NCI-H2107 treated with DMSO at 0.1 percent for 48 hours (cell line): ENCODE measurements around the gene FOXP1.

Experiments
- DNase-seq: peaks from one replicate; lab custom pipeline; 2025; ENCODE audit not compliant: unreplicated experiment; lab: John Stamatoyannopoulos, UW

The FOXP1 gene

GRCh38 chr3:71316066-71316777, 267.3 kb downstream of the FOXP1 start:
- no peak for DNase-seq

- no peak for DNase-seq
Measured at GRCh38 chr3:71315431-71315830, 268.1 kb downstream of the FOXP1 start.

- no peak for DNase-seq
Measured at GRCh38 chr3:71313844-71314243, 269.7 kb downstream of the FOXP1 start.

- no peak for DNase-seq
Measured at GRCh38 chr3:71312461-71312860, 271.1 kb downstream of the FOXP1 start.

- DNase-seq: no peak
Measured at GRCh38 chr3:71311661-71312046, 271.9 kb downstream of the FOXP1 start.

GRCh38 chr3:71310980-71311660, 272.4 kb downstream of the FOXP1 start:
- no peak for DNase-seq

GRCh38 chr3:71310359-71310979, 273.1 kb downstream of the FOXP1 start:
- no peak for DNase-seq

- DNase-seq: no peak
Measured at GRCh38 chr3:71309886-71310285, 273.6 kb downstream of the FOXP1 start.

- no peak for DNase-seq
Measured at GRCh38 chr3:71309342-71309741, 274.2 kb downstream of the FOXP1 start.

- DNase-seq: no peak
Measured at GRCh38 chr3:71308836-71309235, 274.7 kb downstream of the FOXP1 start.

GRCh38 chr3:71307991-71308697, 275.4 kb downstream of the FOXP1 start:
- DNase-seq: no peak

GRCh38 chr3:71305231-71306206, 278.0 kb downstream of the FOXP1 start:
- no peak for DNase-seq

GRCh38 chr3:71304684-71305083, 278.8 kb downstream of the FOXP1 start:
- no peak for DNase-seq

- no peak for DNase-seq
Measured at GRCh38 chr3:71304247-71304646, 279.3 kb downstream of the FOXP1 start.

- DNase-seq: no peak
Measured at GRCh38 chr3:71303627-71304200, 279.8 kb downstream of the FOXP1 start.

GRCh38 chr3:71302604-71303003, 280.9 kb downstream of the FOXP1 start:
- DNase-seq: no peak

GRCh38 chr3:71300951-71301393, 282.6 kb downstream of the FOXP1 start:
- DNase-seq: no peak

- no peak for DNase-seq
Measured at GRCh38 chr3:71299160-71299559, 284.4 kb downstream of the FOXP1 start.

- DNase-seq: no peak
Measured at GRCh38 chr3:71294919-71295318, 288.6 kb downstream of the FOXP1 start.

GRCh38 chr3:71290301-71290700, 293.2 kb downstream of the FOXP1 start:
- no peak for DNase-seq
